Body of pancreas (tissue), 4 donors: ENCODE measurements around the gene GTF2IRD2. TPM values are rescaled to one million over a fixed set of nuclear protein-coding genes. Genes with fewer than 3 reads are reported as not detected.
"Not testable (repeated sequence)": the region's sequence is repeated elsewhere in the genome, so short reads cannot be mapped to it uniquely, and the experiment has no call there.

Experiments
- ATAC-seq: fragments of 150-250 bp; one replicate; pipeline ENCODE4 v1.9.1; 2016
- DNase-seq, 4 donors: peaks; one replicate each; pipeline ENCODE4 v3.0.0-alpha.2; 2019
- H3K27ac ChIP-seq, 4 donors: fragments of 200-600 bp; sonication (generic); 1 replicate in 3 of 4; 2 replicates in 1 of 4; pipeline versions ENCODE4 v1.5.1 to v1.6.1; 2016 to 2019; ENCODE audit warnings: mild to moderate bottlenecking in 1 of 4, mixed read lengths in 1 of 4, moderate library complexity in 1 of 4
- H3K27me3 ChIP-seq, 2 donors: fragments of 200-600 bp; sonication (generic); one replicate each; pipeline ENCODE4 v1.6.0; 2016; ENCODE audit warnings: mild to moderate bottlenecking in 1 of 2
- H3K36me3 ChIP-seq, 2 donors: fragments of 200-600 bp; sonication (generic); replicated peaks in 1 of 2; 2 replicates each; pipeline ENCODE4 v1.5.1; 2016; ENCODE audit warnings: low read depth in 2 of 2; ENCODE audit not compliant: insufficient read depth in 1 of 2
- H3K4me1 ChIP-seq: fragments of 200-600 bp; sonication (generic); one replicate; pipeline ENCODE4 v1.6.0; 2016
- H3K4me3 ChIP-seq, 2 donors: fragments of 200-600 bp; sonication (generic); 1 replicate in 1 of 2; 2 replicates in 1 of 2; pipeline ENCODE4 v1.5.1; 2016 to 2019
- H3K9me3 ChIP-seq, 3 donors: fragments of 200-600 bp; sonication (generic); 1 replicate in 2 of 3; 2 replicates in 1 of 3; pipeline ENCODE4 v1.5.1; 2016
- WGBS, 2 donors: methylation state at CpG; one replicate each; pipeline ENCODE4 v1.1.5; 2017; 5-methylcytosine and 5-hydroxymethylcytosine counted together
- intact Hi-C: fragments of 100-400 bp; cut with DNase I; formaldehyde crosslinking; loops from one replicate; pipeline ENCODE4 v1.15.1; 2023
- total RNA-seq, 2 donors: library from RNA; depleted of rRNA; stranded (reverse); fragments of >200 nt; gene quantifications; one replicate each; pipeline ENCODE4 v1.1.0, GENCODE V29; 2016

Gene GTF2IRD2
- total RNA-seq, 2 donors from 2014 or later = 11.4 to 20.1 TPM

DNA sequence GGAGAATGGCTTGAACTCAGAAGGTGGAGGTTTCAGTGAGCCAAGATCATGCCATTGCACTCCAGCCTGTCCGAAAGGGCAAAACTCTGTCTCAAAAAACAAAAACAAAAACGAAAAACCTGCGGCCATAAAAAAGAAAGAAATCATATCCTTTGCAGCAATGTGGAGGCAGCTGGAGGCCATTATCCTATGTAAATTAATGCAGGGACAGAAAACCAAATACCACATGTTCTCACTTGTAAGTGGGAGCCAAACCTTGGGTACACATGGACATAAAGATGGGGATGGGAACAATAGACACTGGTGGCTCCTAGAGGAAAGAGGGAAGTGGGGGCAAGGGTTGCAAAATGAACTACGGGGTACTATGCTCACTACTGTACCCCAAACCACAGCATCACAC, 21.0 kb downstream of the GTF2IRD2 start:
- WGBS, 2 donors = 100% methylated on average over 1 of the region's 4 CpGs; no CpG with 5 or more reads in 1 of the 2 donors
- DNase-seq, H3K4me1 ChIP-seq, H3K27ac ChIP-seq, intact Hi-C loops, H3K9me3 ChIP-seq, ATAC-seq, H3K4me3 ChIP-seq, H3K36me3 ChIP-seq, H3K27me3 ChIP-seq: not testable (repeated sequence)

GRCh38 chr7:74829959-74830358, 21.4 kb downstream of the GTF2IRD2 start:
- H3K27me3 ChIP-seq, H3K9me3 ChIP-seq, ATAC-seq, H3K27ac ChIP-seq, H3K4me1 ChIP-seq, H3K4me3 ChIP-seq, H3K36me3 ChIP-seq, DNase-seq, intact Hi-C loops: not testable (repeated sequence)
- WGBS, 2 donors = 65 to 80% methylated on average over 1 to 2 of the region's 4 CpGs

DNA sequence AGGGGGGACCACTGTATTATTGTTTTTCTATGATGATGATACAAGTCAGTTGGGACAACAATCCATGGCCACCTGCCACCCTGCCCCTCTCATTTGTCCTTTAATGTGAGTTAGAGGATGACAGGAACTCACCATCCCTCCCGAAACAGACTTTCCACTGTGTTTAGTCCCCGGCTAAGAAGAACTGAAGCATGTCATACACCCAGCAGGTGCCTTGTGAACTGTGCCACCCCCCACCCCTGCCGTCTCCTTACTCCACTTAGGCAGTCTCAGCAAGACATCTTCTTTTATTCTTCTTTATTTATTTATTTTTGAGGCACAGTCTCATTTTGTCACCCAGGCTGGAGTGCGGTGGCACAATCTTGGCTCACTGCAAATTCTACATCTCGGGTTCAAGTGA, 30.1 kb downstream of the GTF2IRD2 start:
- intact Hi-C loops, ATAC-seq, H3K27ac ChIP-seq, H3K4me1 ChIP-seq, H3K36me3 ChIP-seq, H3K4me3 ChIP-seq, H3K9me3 ChIP-seq, H3K27me3 ChIP-seq, DNase-seq: not testable (repeated sequence)
- no CpG with 5 or more reads among the region's 5 CpGs for WGBS, 2 donors

DNA sequence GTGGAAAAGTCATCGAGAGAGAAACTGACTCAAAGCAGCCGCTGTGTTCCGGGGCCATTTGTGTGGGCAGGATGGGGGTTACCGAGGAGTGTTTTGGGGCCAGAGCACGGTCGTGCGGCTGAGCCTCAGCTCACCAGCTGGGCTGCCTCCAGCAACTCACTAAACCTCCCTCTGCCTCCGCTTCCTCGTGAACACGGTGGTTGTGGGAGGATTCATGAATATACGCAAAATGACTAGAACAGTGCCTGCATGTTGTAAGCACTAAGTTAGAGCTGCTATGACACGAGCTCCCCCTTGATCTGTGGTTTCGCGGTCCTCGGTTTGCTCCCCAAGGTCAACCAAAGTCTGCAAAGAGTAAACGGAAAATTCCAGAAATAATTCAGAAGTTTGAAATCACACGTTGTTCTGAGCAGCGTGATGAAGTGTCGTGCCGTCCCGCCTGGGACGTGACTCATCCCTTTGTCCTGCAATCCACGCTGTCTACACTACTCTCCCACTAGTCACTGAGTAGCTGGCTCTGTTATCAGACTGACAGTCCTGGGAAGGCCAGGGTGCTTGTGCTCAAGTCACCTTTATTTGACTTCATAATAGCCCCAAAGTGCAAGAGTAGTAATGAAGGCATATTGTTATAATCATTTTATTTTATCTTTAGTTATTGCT, 31.1 kb downstream of the GTF2IRD2 start:
- ATAC-seq, H3K9me3 ChIP-seq, intact Hi-C loops, DNase-seq, H3K4me3 ChIP-seq, H3K36me3 ChIP-seq, H3K27ac ChIP-seq, H3K27me3 ChIP-seq, H3K4me1 ChIP-seq: not testable (repeated sequence)
- no CpG with 5 or more reads among the region's 23 CpGs for WGBS, 2 donors

DNA sequence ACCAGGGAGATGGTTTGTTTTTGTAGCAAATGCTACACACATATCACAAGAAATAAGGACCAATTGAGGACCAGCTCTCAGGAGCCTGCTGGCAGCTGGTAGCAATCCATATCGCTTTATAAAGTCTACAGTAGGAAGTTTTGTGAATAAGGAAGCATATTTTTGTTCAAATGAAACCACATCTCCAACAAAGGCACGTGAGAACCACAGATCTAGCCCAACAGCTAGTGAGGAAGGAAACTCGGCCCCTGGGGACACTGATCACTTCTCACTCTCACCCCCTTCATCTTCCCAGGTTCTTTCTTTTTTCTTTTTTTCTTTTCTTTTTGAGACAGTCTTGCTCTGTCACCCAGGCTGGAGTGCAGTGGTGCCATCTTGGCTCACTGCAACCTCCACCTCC, 35.5 kb downstream of the GTF2IRD2 start:
- WGBS, 2 donors = no CpG with 5 or more reads among the region's 3 CpGs
- H3K4me3 ChIP-seq, H3K27me3 ChIP-seq, DNase-seq, H3K4me1 ChIP-seq, H3K9me3 ChIP-seq, ATAC-seq, intact Hi-C loops, H3K36me3 ChIP-seq, H3K27ac ChIP-seq: not testable (repeated sequence)

DNA sequence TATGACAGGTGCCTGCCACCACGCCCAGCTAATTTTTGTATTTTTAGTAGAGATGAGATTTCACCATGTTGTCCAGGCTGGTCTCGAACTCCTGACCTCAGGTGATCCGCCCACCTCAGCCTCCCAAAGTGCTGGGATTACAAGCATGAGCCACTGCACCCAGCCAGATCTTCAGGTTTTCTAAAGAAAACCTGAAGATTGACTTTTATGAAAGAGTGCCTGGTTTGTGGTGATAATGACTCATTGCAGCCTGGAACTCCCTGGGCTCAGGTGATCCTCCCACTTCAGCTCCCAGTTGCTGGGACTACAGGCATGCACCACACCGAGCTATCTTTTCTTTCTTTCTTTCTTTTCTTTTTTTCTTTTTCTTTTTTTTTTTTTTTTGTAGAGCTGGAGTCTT, 52.8 kb downstream of the GTF2IRD2 start:
- H3K27ac ChIP-seq, H3K9me3 ChIP-seq, H3K36me3 ChIP-seq, DNase-seq, H3K4me1 ChIP-seq, H3K4me3 ChIP-seq, ATAC-seq, intact Hi-C loops, H3K27me3 ChIP-seq: not testable (repeated sequence)
- WGBS, 2 donors = 88% methylated on average over 3 of the region's 4 CpGs; no CpG with 5 or more reads in 1 of the 2 donors

- H3K36me3 ChIP-seq, intact Hi-C loops, H3K27me3 ChIP-seq, DNase-seq, H3K4me3 ChIP-seq, ATAC-seq, H3K27ac ChIP-seq, H3K9me3 ChIP-seq, H3K4me1 ChIP-seq: not testable (repeated sequence)
- 98% methylated on average over 9 of the region's 27 CpGs; no CpG with 5 or more reads in 1 of the 2 donors for WGBS, 2 donors
Observed at GRCh38 chr7:74797848-74798622, 53.4 kb downstream of the GTF2IRD2 start.

DNA sequence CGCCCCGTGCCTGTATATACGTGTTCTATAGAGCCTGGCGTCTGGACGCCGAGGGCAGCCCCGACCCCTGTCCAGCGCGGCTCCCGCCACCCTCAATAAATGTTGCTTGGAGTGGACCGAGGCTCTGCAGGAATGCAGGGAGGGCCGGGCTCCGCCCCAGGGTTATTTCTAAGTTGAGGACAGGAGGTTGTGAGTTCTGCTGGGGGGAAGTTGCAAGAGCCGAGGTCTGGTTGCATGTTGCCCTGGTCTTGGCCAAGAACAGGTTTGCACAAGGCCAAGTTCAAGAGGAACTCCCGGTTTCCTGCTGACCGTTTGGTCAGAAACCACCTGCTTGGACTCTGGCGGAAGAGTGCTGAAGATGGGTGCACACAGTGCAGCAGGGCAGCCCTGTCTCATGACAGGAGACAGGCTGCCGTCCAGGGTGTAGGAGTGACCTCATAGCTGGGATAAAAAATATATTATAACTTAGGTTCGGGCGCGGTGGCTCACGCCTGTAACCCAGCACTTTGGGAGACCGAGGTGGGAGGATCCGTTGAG, 62.1 kb downstream of the GTF2IRD2 start:
- H3K4me3 ChIP-seq, H3K36me3 ChIP-seq, H3K4me1 ChIP-seq, DNase-seq, H3K27ac ChIP-seq, H3K9me3 ChIP-seq, intact Hi-C loops, H3K27me3 ChIP-seq: not testable (repeated sequence)
- peak; percentile 0 for ATAC-seq
- 20% methylated on average over 2 of the region's 24 CpGs; no CpG with 5 or more reads in 1 of the 2 donors for WGBS, 2 donors

DNA sequence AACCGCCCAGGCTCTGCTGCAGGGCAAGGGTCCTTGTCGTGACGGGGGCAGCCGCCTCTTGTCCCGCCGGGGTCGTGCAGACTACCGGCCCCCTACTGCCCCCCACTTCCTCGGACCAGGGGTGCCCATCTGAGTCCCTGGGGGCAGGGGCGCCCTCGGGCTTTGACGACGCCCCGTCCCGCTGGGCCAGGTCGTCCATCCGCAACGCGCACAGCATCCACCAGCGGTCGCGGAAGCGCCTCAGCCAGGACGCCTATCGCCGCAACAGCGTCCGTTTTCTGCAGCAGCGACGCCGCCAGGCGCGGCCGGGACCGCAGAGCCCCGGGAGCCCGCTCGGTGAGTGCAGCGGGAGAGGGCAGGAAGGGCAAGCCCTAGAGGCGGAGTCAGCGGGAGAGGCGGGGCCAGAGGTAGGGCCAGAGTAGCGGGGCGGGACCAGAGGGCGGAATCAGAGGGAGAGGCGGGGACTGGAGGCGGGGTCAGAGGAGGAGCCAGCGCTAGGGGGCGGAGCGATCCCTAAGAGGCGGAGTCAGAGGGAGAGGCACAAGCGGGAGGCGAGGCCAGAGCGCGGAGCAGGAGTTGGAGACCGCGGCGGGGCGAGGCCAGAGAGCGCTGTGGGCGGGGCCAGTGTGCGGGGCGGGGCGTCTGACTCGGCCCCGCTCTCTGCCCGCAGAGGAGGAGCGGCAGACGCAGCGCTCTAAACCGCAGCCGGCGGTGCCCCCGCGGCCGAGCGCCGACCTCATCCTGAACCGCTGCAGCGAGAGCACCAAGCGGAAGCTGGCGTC, 62.8 kb downstream of the GTF2IRD2 start:
- ATAC-seq (peak; percentile 97), DNase-seq (peak; percentile 97 to 98 (median 98))
- WGBS, 2 donors = 0% methylated on average over 4 to 9 of the region's 82 CpGs
- H3K4me1 ChIP-seq, H3K27me3 ChIP-seq, H3K27ac ChIP-seq, H3K9me3 ChIP-seq, intact Hi-C loops, H3K36me3 ChIP-seq, H3K4me3 ChIP-seq: not testable (repeated sequence)

DNA sequence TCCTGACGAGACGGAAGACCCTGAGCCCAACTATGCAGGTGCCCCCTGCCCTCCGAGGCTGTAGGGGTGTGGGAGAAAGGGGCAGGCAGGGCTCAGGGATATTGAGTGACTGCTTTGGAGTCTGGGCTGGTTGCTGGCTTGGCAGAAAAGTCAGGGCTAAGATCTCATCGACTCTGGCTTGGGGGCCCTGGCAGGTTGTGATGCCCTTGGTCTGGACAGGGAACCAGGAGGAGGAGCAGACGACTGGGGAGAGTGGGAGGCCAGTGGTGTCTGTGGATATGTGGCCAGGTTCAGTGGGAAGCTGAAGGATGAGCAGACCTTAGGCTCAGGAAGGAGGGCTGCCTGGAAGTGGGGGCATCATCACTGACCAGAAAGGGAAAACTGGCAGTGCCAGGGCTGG, 67.8 kb downstream of the GTF2IRD2 start:
- H3K4me1 ChIP-seq, ATAC-seq, H3K9me3 ChIP-seq, H3K4me3 ChIP-seq, intact Hi-C loops, DNase-seq, H3K36me3 ChIP-seq, H3K27ac ChIP-seq, H3K27me3 ChIP-seq: not testable (repeated sequence)
- 59 to 73% methylated on average over 2 to 4 of the region's 5 CpGs for WGBS, 2 donors

DNA sequence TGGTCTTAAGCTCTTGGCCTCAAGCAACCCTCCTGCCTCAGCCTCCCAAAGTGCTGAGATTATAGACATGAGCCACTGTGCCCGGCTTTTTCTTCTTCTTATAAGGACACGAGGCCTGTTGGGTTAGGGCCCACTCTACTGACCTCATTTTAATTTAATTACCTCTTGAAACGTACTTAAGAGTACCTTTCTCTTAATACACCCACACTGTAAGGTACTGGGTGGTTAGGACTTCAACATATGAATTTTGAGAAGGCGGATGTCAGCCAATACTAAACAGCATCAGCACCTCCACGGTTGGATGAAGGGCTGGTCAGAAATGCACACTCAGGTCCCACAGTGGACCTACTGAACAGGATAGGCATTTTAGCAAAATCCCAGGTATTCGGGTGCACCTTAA, 69.7 kb downstream of the GTF2IRD2 start:
- H3K4me3 ChIP-seq, H3K9me3 ChIP-seq, DNase-seq, H3K27ac ChIP-seq, H3K27me3 ChIP-seq, H3K36me3 ChIP-seq, intact Hi-C loops, H3K4me1 ChIP-seq, ATAC-seq: not testable (repeated sequence)
- WGBS, 2 donors = 71 to 86% methylated on average over 2 to 3 of the region's 6 CpGs
